PFSK-1 (cell line): ENCODE measurements around the gene YBEY.
A peak's percentile ranks its signal among the peaks of the same experiment; 100 is the strongest.

Source experiments
- FOXP2 ChIP-seq: optimal IDR thresholded peaks from 2 replicates; pipeline ENCODE3; 2011; ENCODE audit warnings: borderline replicate concordance, control low read depth, inconsistent platforms; ENCODE audit not compliant: insufficient read depth; ENCODE audit errors: extremely low read length, extremely low read depth
- POLR2AphosphoS5 ChIP-seq: IDR thresholded peaks from 2 replicates; pipeline ENCODE4 v1.6.1; 2012; ENCODE audit warnings: low read depth, mild to moderate bottlenecking, control low read depth, low read length, moderate library complexity
- REST ChIP-seq, 2 experiments: IDR thresholded peaks; 2 replicates each; pipeline versions ENCODE4 v1.6.1 to v1.8.0; 2011 to 2012; ENCODE audit warnings: low read depth in 2 of 2, low read length in 2 of 2, control low read depth in 1 of 2, inconsistent platforms in 1 of 2, mild to moderate bottlenecking in 1 of 2, moderate library complexity in 1 of 2; ENCODE audit not compliant: insufficient read depth in 1 of 2
- SIN3A ChIP-seq: IDR thresholded peaks from 2 replicates; pipeline ENCODE4 v1.6.1; 2012; ENCODE audit warnings: mild to moderate bottlenecking, low read length, moderate library complexity, borderline replicate concordance; ENCODE audit not compliant: insufficient read depth
- TAF1 ChIP-seq: IDR thresholded peaks from 2 replicates; pipeline ENCODE4 v1.6.1; 2012; ENCODE audit warnings: low read length, control low read depth, borderline replicate concordance; ENCODE audit not compliant: insufficient read depth

YBEY gene

GRCh38 chr21:46322351-46323226, 36.4 kb downstream of the YBEY start:
- no peak for TF ChIP-seq REST (IDR thresholded peaks at IDR 0.05; ENCODE audit: insufficient read depth in 1 of 2, low read depth in 2 of 2, low read length in 2 of 2)
- TF ChIP-seq TAF1, result no peak
- TF ChIP-seq POLR2AphosphoS5, result peak; percentile 42; the same call in 1 of the 2 replicates
- TF ChIP-seq SIN3A, result peak; percentile 20; the same call in 1 of the 2 replicates
- no peak for TF ChIP-seq FOXP2

- no peak for TF ChIP-seq TAF1
- no peak for TF ChIP-seq FOXP2
- no peak for TF ChIP-seq POLR2AphosphoS5
These were observed 37.1 kb downstream of the YBEY start for GRCh38 chr21:46323227-46323709.

- TF ChIP-seq FOXP2, result no peak
- peak; percentile 85; the same call in 1 of the 2 replicates for TF ChIP-seq SIN3A
- TF ChIP-seq TAF1, result peak; percentile 95
- TF ChIP-seq REST (IDR thresholded peaks at IDR 0.05; ENCODE audit: insufficient read depth in 1 of 2, low read depth in 2 of 2, low read length in 2 of 2), result peak in 1 of 2 experiments; percentile 72; a peak in 2 of 4 replicates
- TF ChIP-seq POLR2AphosphoS5, result peak; percentile 93
These were observed 37.7 kb downstream of the YBEY start, which contains the start of the genes C21orf58 and PCNT for GRCh38 chr21:46323710-46324389. Gene C21orf58, minus strand, starts transcription at chr21:46323870. Its CDS starts 1,132 bp downstream, at chr21:46322738. Gene PCNT, plus strand, starts transcription at chr21:46324156. Its CDS starts 73 bp downstream, at chr21:46324229.

- TF ChIP-seq TAF1, result peak; percentile 95
- TF ChIP-seq SIN3A, result no peak
- peak in 1 of 2 experiments; percentile 17; a peak in 1 of 4 replicates for TF ChIP-seq REST (IDR thresholded peaks at IDR 0.05; ENCODE audit: insufficient read depth in 1 of 2, low read depth in 2 of 2, low read length in 2 of 2)
- no peak; the same call in 1 of the 2 replicates for TF ChIP-seq POLR2AphosphoS5
- TF ChIP-seq FOXP2, result no peak
These were observed 38.4 kb downstream of the YBEY start for GRCh38 chr21:46324390-46325072.
